Kidney (tissue), 14 donors: ENCODE results near the gene USP14. TPM values are rescaled to one million over a fixed set of nuclear protein-coding genes. Genes with fewer than 3 reads are reported as not detected.

Experiments
- DNase-seq, 5 donors: peaks; one replicate each; pipeline ENCODE4 v3.0.0-alpha.2; 2013 to 2020
- FAIRE-seq: peaks from 2 replicates; lab custom pipeline; 2012; peaks lifted over from hg19 to GRCh38; lab: Jason Lieb, UNC
- H3K27ac ChIP-seq, 2 donors: one replicate each; pipeline ENCODE4 v1.7.0; 2013; ENCODE audit warnings: low read depth in 2 of 2, low read length in 2 of 2, inconsistent platforms in 1 of 2
- H3K27me3 ChIP-seq: one replicate; pipeline ENCODE4 v1.7.1; 2013; ENCODE audit warnings: low read length, inconsistent platforms; ENCODE audit not compliant: control insufficient read depth, insufficient read depth
- H3K36me3 ChIP-seq, 3 donors: one replicate each; pipeline versions ENCODE4 v1.7.0 to v1.7.1; 2013; ENCODE audit warnings: low read length in 3 of 3, control low read depth in 1 of 3, inconsistent platforms in 1 of 3; ENCODE audit not compliant: insufficient read depth in 3 of 3, control insufficient read depth in 2 of 3
- H3K4me1 ChIP-seq, 3 donors: one replicate each; pipeline versions ENCODE4 v1.7.0 to v1.7.1; 2013; ENCODE audit warnings: low read length in 3 of 3, inconsistent platforms in 1 of 3, low read depth in 1 of 3; ENCODE audit not compliant: control insufficient read depth in 2 of 3, insufficient read depth in 2 of 3
- H3K4me3 ChIP-seq, 3 donors: one replicate each; pipeline versions ENCODE4 v1.7.0 to v1.8.1; 2013; ENCODE audit warnings: low read length in 3 of 3, control low read depth in 1 of 3, inconsistent platforms in 1 of 3
- H3K9ac ChIP-seq, 3 donors: one replicate each; pipeline versions ENCODE4 v1.7.0 to v1.7.1; 2013; ENCODE audit warnings: low read length in 3 of 3, control low read depth in 1 of 3, inconsistent platforms in 1 of 3
- H3K9me3 ChIP-seq, 3 donors: one replicate each; pipeline versions ENCODE4 v1.7.0 to v1.7.1; 2013; ENCODE audit warnings: low read length in 3 of 3, control low read depth in 1 of 3, inconsistent platforms in 1 of 3; ENCODE audit not compliant: control insufficient read depth in 2 of 3, insufficient read depth in 1 of 3
- intact Hi-C: fragments of 100-400 bp; cut with DNase I; formaldehyde crosslinking; loops from one replicate; pipeline ENCODE4 v1.11.1; 2022
- polyA plus RNA-seq: library from polyadenylated mRNA; stranded (reverse); fragments of 350-450 nt; fragmentation: Illumina TruSeq; extraction: RNeasy Lipid Tissue Mini Kit (QIAGEN cat#74804); gene quantifications from one replicate; pipeline ENCODE4 v1.2.3, GENCODE V29; 2014; ENCODE audit warnings: low read depth, low replicate concordance; ENCODE audit not compliant: insufficient read depth
- total RNA-seq: library from RNA; stranded (reverse); fragmentation: NEBNext Ultra II Directional; extraction: Animal tissue kit (Norgen Biotek cat#: 25700); gene quantifications from one replicate; pipeline ENCODE4 v1.2.1, GENCODE V29; 2021
- TF ChIP-seq, protein P1 (sequence below): IDR thresholded peaks from 3 replicates; pipeline ENCODE4 v1.5.1; 2012; ENCODE audit warnings: mild to moderate bottlenecking, moderate library complexity, borderline replicate concordance; ENCODE audit not compliant: insufficient read depth; ENCODE audit errors: extremely low read depth
- donor health status: control.
- donor health status: control.
- donor health status: control.
- donor health status: control.
- donor health status: control.
- donor health status: DM: yes; HTN: yes; CAD: no.
- donor health status: Normal renal cell carcinoma (clear cell type).

USP14 gene
- total and polyA plus RNA-seq, 2 donors from 2014 or later: 27.1 to 41.9 TPM

DNA sequence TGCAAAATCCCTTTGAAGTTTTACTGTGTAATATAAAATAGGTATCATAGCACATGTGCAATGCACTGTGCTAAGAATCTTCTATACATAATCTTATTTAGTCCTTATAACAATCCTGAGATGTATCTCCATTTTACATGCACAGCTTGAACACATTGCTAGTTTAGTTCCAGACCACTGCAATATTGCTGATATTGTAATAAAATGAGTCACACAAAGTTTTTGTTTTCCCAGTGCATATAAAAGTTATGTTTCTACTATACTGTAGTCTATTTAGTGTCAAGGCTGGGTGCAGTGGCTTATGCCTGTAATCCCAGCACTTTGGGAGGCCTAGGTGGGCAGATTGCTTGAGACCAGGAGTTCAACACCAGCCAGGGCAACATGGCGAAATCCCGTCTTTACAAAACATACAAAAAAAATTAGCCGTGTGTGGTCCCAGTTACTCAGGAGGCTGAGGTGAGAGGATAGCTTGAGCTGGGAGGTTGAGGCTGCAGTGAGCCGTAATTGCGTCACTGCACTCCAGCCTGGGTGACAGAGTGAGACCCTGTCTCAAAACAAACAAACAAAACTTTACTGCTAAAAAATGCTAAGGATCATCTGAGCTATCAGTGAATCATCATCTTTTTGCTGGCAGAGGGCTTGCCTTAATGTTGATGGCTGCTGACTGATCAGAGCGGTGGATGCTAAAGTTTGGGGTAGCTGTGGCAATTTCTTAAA lies 1.7 kb upstream of the USP14 start:
- Histone ChIP-seq H3K36me3 (no peaks in the 10 kb centered on the region), H3K9me3 (no peaks in the 10 kb centered on the region), H3K4me1 (peaks cover 0 to 8% (median 3%) of the 10 kb centered on the region in 3 donors), H3K27ac (no peak overlapping the region), H3K4me3 (no peak overlapping the region), H3K9ac (no peak overlapping the region), H3K27me3 (no peaks in the 10 kb centered on the region)
- FAIRE-seq (no peak), DNase-seq (no peak)
- intact Hi-C loops: no loop called here
- TF ChIP-seq, protein P1, sequence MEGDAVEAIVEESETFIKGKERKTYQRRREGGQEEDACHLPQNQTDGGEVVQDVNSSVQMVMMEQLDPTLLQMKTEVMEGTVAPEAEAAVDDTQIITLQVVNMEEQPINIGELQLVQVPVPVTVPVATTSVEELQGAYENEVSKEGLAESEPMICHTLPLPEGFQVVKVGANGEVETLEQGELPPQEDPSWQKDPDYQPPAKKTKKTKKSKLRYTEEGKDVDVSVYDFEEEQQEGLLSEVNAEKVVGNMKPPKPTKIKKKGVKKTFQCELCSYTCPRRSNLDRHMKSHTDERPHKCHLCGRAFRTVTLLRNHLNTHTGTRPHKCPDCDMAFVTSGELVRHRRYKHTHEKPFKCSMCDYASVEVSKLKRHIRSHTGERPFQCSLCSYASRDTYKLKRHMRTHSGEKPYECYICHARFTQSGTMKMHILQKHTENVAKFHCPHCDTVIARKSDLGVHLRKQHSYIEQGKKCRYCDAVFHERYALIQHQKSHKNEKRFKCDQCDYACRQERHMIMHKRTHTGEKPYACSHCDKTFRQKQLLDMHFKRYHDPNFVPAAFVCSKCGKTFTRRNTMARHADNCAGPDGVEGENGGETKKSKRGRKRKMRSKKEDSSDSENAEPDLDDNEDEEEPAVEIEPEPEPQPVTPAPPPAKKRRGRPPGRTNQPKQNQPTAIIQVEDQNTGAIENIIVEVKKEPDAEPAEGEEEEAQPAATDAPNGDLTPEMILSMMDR: no peak

DNA sequence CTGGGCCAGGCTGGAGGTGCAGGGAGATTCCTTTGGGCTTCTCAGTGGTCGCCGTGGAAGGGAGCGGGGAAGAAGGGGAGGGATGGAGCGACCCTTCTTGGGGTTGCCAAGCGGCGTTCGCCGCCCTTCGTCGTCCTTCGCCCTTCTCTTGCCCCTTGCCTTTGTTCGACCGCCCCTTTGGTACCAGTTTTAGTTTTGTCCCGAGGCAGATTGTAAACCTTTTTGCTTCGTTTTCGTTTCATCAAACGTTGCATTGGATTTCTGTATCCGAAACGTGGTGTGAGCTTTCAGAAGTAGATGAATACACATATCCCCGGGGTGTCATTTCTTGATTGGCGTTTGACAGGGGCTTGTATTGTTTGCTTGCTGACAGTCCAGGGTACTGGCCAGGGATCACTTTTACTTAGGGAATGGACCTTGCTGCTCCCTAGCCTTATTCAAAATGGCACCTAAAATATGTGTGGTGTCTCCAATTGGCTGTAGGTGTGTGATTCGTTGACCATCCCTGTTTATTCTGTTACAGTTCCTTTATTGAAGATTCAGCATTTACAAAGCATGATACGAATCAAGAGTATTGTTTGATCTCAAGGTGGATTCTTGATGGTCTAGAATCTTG lies 788 bp downstream of the USP14 start:
- FAIRE-seq (no peak), DNase-seq (peak in 3 of 5 donors; percentile 11 to 30 (median 26))
- Histone ChIP-seq H3K36me3 (no peaks in the 10 kb centered on the region), H3K27ac (peak overlapping the region in 1 of 2 donors; percentile 82), H3K4me3 (peak overlapping the region; percentile 72 to 93 (median 83)), H3K9ac (peak overlapping the region; percentile 76 to 93 (median 90)), H3K4me1 (peaks cover 0 to 8% (median 3%) of the 10 kb centered on the region in 3 donors), H3K27me3 (no peaks in the 10 kb centered on the region), H3K9me3 (no peaks in the 10 kb centered on the region)
- intact Hi-C loops: no loop called here
- TF ChIP-seq, protein P1: no peak

DNA sequence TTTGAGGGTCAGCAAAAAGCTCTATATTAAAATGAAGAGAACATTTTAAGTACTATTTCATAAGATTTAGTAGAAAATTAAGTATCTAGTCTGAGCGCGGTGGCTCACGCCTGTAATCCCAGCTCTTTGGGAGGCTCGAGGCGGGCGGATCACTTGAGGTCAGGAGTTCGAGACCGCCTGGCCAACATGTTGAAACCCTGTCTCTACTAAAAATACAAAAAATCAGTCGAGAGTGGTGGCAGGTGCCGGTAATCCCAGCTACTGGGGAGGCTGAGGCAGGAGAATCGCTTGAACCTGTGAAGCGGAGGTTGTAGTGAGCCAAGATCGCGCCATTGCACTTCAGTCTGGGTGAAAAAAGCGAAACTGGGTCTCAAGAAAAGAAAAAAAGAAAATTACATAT lies 1.6 kb downstream of the USP14 start:
- H3K36me3 ChIP-seq: no peaks in the 10 kb centered on the region
- FAIRE-seq: no peak
- H3K4me3 ChIP-seq: peak overlapping the region in 1 of 3 donors; percentile 93
- no peaks in the 10 kb centered on the region for H3K27me3 ChIP-seq
- no peak overlapping the region for H3K9ac ChIP-seq
- DNase-seq: no peak
- peaks cover 0 to 8% (median 3%) of the 10 kb centered on the region in 3 donors for H3K4me1 ChIP-seq
- no peaks in the 10 kb centered on the region for H3K9me3 ChIP-seq
- TF ChIP-seq, protein P1: no peak
- intact Hi-C loops: no loop called here
- no peak overlapping the region for H3K27ac ChIP-seq
